Measurements from ENCODE around the gene TUBB2B.

GRCh38 chr6:3233904-3234303, 6.5 kb upstream of the TUBB2B start:
- TF ChIP-seq SUZ12 (IDR thresholded peaks at IDR 0.05; ENCODE audit: extremely low read depth, insufficient read depth, insufficient read length) (no peak), YY1 (IDR thresholded peaks at IDR 0.05; ENCODE audit: insufficient read depth, insufficient read length) (no peak)

All from NT2/D1 (cell line).